GM23338 (cell line): Measurements from ENCODE around the gene C19orf25. TPM values are rescaled to one million over a fixed set of nuclear protein-coding genes. Genes with fewer than 3 reads are reported as not detected.

Experiments used
- ATAC-seq: fragments of 200-7000 bp; cut with Tn5 transposase; 3 replicates; pipeline ENCODE4 v1.9.1; 2020
- DNase-seq: peaks from one replicate; pipeline ENCODE4 v3.0.0-alpha.2; 2015; ENCODE audit warnings: low spot score
- H2AFZ ChIP-seq: fragments of 200-600 bp; sonication (generic); 2 replicates; pipeline ENCODE4 v1.8.0; 2016; ENCODE audit warnings: antibody characterized with exemption, mild to moderate bottlenecking, moderate library complexity
- H3F3A ChIP-seq: fragments of 200-600 bp; sonication (generic); replicated peaks from 2 replicates; pipeline ENCODE4 v1.8.0; 2017; ENCODE audit warnings: antibody characterized with exemption, mixed run types, low read depth
- H3K27ac ChIP-seq: fragments of 200-600 bp; sonication (generic); 2 replicates; pipeline ENCODE4 v1.6.1; 2016; ENCODE audit warnings: low read depth
- H3K27me3 ChIP-seq: fragments of 200-600 bp; sonication (generic); 2 replicates; pipeline ENCODE4 v1.8.0; 2016; ENCODE audit warnings: mild to moderate bottlenecking, mixed run types, moderate library complexity; ENCODE audit not compliant: insufficient read depth
- H3K36me3 ChIP-seq: fragments of 200-600 bp; sonication (generic); 2 replicates; pipeline ENCODE4 v1.8.0; 2016; ENCODE audit warnings: mild to moderate bottlenecking; ENCODE audit not compliant: insufficient read depth
- H3K4me1 ChIP-seq: fragments of 200-600 bp; sonication (generic); 2 replicates; pipeline ENCODE4 v1.8.0; 2016; ENCODE audit warnings: mild to moderate bottlenecking, moderate library complexity; ENCODE audit not compliant: insufficient read depth
- H3K4me2 ChIP-seq: fragments of 200-600 bp; sonication (generic); 2 replicates; pipeline ENCODE4 v1.7.1; 2017; ENCODE audit warnings: mixed run types
- H3K4me3 ChIP-seq: fragments of 200-600 bp; sonication (generic); 2 replicates; pipeline ENCODE4 v1.6.1; 2016; ENCODE audit warnings: mixed run types
- H3K79me2 ChIP-seq: fragments of 200-600 bp; sonication (generic); replicated peaks from 2 replicates; pipeline ENCODE4 v1.8.0; 2017; ENCODE audit warnings: mild to moderate bottlenecking; ENCODE audit not compliant: insufficient read depth
- H3K9me2 ChIP-seq: fragments of 200-600 bp; sonication (generic); 2 replicates; pipeline ENCODE4 v1.8.0; 2017; ENCODE audit not compliant: insufficient read depth
- H4K20me1 ChIP-seq: fragments of 200-600 bp; sonication (generic); replicated peaks from 2 replicates; pipeline ENCODE4 v1.8.0; 2017; ENCODE audit warnings: mild to moderate bottlenecking; ENCODE audit not compliant: insufficient read depth
- H3K27ac Mint-ChIP-seq: 2 replicates; pipeline ENCODE4 v1.8.0; 2020; ENCODE audit warnings: inconsistent platforms, mild to moderate bottlenecking, moderate library complexity, mixed read lengths
- H3K27me3 Mint-ChIP-seq: 3 replicates; pipeline ENCODE4 v1.8.0; 2022; ENCODE audit warnings: low read depth, mild to moderate bottlenecking, moderate library complexity, mixed read lengths, inconsistent platforms; ENCODE audit not compliant: insufficient read depth, poor library complexity
- H3K36me3 Mint-ChIP-seq: 3 replicates; pipeline ENCODE4 v1.8.0; 2021; ENCODE audit warnings: low read depth, mild to moderate bottlenecking, inconsistent platforms, moderate library complexity, mixed read lengths
- H3K4me1 Mint-ChIP-seq: 3 replicates; pipeline ENCODE4 v1.8.0; 2020; ENCODE audit warnings: mild to moderate bottlenecking, inconsistent platforms, mixed read lengths
- H3K4me3 Mint-ChIP-seq: 3 replicates; pipeline ENCODE4 v1.8.0; 2021; ENCODE audit warnings: moderate library complexity, mild to moderate bottlenecking, inconsistent platforms, mixed read lengths
- H3K9me3 Mint-ChIP-seq: 3 replicates; pipeline ENCODE4 v1.8.0; 2020; ENCODE audit warnings: moderate library complexity, mild to moderate bottlenecking, inconsistent platforms, mixed read lengths
- CTCF ChIP-seq, 2 experiments: fragments of 200-600 bp in 1 of 2; sonication (generic) in 1 of 2; conservative IDR thresholded peaks; 2 replicates each; pipeline versions ENCODE4 v1.5.1 to v1.6.1; 2016 to 2017; ENCODE audit warnings: antibody characterized with exemption in 2 of 2, low read depth in 2 of 2, mild to moderate bottlenecking in 2 of 2, moderate library complexity in 1 of 2
- ETS1 ChIP-seq: IDR thresholded peaks from 2 replicates; pipeline ENCODE4 v1.6.1; 2016; ENCODE audit warnings: antibody characterized with exemption
- EZH2 ChIP-seq: fragments of 200-600 bp; sonication (generic); IDR thresholded peaks from one replicate; pipeline ENCODE4 v1.8.0; 2017; ENCODE audit warnings: antibody characterized with exemption, mild to moderate bottlenecking, low read depth; ENCODE audit not compliant: unreplicated experiment
- EZH2phosphoT487 ChIP-seq: fragments of 200-600 bp; sonication (generic); IDR thresholded peaks from one replicate; pipeline ENCODE4 v1.8.1; 2018; ENCODE audit warnings: antibody characterized with exemption; ENCODE audit not compliant: unreplicated experiment
- JUNB ChIP-seq: IDR thresholded peaks from one replicate; pipeline ENCODE4 v1.6.1; 2016; ENCODE audit warnings: antibody characterized with exemption; ENCODE audit not compliant: unreplicated experiment
- ZNF114 ChIP-seq: fragments of 250-450 bp; sonication (Bioruptor Pico); IDR thresholded peaks from 2 replicates; pipeline ENCODE4 v1.5.0; 2020; ENCODE audit warnings: mild to moderate bottlenecking, moderate library complexity
- ZNF331 ChIP-seq: fragments of 250-450 bp; sonication (Bioruptor Pico); IDR thresholded peaks from 2 replicates; pipeline ENCODE4 v1.5.0; 2020; ENCODE audit warnings: low read depth, mild to moderate bottlenecking, moderate library complexity
- ZNF462 ChIP-seq: fragments of 250-450 bp; sonication (Bioruptor Pico); IDR thresholded peaks from 2 replicates; pipeline ENCODE4 v1.5.0; 2020; ENCODE audit warnings: mild to moderate bottlenecking, moderate library complexity
- polyA plus RNA-seq: library from polyadenylated mRNA; unstranded; fragments of >200 nt; fragmentation: Nextera tagmentation; extraction: Ambion mirVana; gene quantifications from 2 replicates; pipeline ENCODE4 v1.2.1, GENCODE V29; 2016
- total RNA-seq: library from RNA; depleted of rRNA; stranded (reverse); fragments of >200 nt; shearing (Covaris generic); gene quantifications from 2 replicates; pipeline ENCODE4 v1.2.3, GENCODE V29; 2014

C19orf25 gene
- total and polyA plus RNA-seq, 2 experiments from 2014 or later = 43.5 to 61.1 TPM

- Histone ChIP-seq H4K20me1 (no peaks in the 10 kb centered on the region), H2AFZ (peak overlapping the region; percentile 90), H3K4me1 (0 out of 2 replicates have a peak, but pooled peaks cover 5% of the 10 kb centered on the region), H3F3A (0 out of 2 replicates have a peak, but pooled peaks cover 8% of the 10 kb centered on the region), H3K27ac (no peak overlapping the region), H3K36me3 (no peaks in the 10 kb centered on the region), H3K4me3 (peak overlapping the region; percentile 43), H3K27me3 (peaks cover 13% of the 10 kb centered on the region), H3K4me2 (peak overlapping the region; percentile 71), H3K79me2 (no peaks in the 10 kb centered on the region), H3K9me2 (no peaks in the 10 kb centered on the region)
- ATAC-seq (no peak), DNase-seq (no peak)
- Mint-ChIP-seq H3K27ac (no peak overlapping the region), H3K9me3 (peaks cover 22% of the 10 kb centered on the region), H3K4me3 (peak overlapping the region; percentile 23; the same call in 1 of the 3 replicates), H3K4me1 (peaks cover 2% of the 10 kb centered on the region; the same call in 2 of the 3 replicates), H3K36me3 (no peaks in the 10 kb centered on the region; the same call in 2 of the 3 replicates), H3K27me3 (peaks cover 29% of the 10 kb centered on the region)
- TF ChIP-seq ZNF331 = no peak
- no peak for TF ChIP-seq ETS1
- no peak for TF ChIP-seq ZNF462
Observed at GRCh38 chr19:1502433-1503088, 23.5 kb upstream of the C19orf25 start.

GRCh38 chr19:1501200-1501595 is 22.2 kb upstream of the C19orf25 start:
- Histone ChIP-seq H4K20me1 (no peaks in the 10 kb centered on the region), H3K4me2 (no peak overlapping the region), H3K36me3 (no peaks in the 10 kb centered on the region), H3K9me2 (no peaks in the 10 kb centered on the region), H3K27ac (no peak overlapping the region), H3K4me1 (0 out of 2 replicates have a peak, but pooled peaks cover 5% of the 10 kb centered on the region), H3K4me3 (no peak overlapping the region), H3K27me3 (peaks cover 13% of the 10 kb centered on the region), H2AFZ (no peak overlapping the region), H3K79me2 (no peaks in the 10 kb centered on the region), H3F3A (0 out of 2 replicates have a peak, but pooled peaks cover 8% of the 10 kb centered on the region)
- H3K4me1 Mint-ChIP-seq = peaks cover 2% of the 10 kb centered on the region; the same call in 2 of the 3 replicates
- TF ChIP-seq ZNF114 (CRISPR knock-in tag) (no peak), CTCF (conservative IDR thresholded peaks at IDR 0.05; ENCODE audit: low read depth in 2 of 2) (no peak), EZH2phosphoT487 (no peak), EZH2 (no peak), JUNB (no peak)
- no peak for ATAC-seq
- H3K27ac Mint-ChIP-seq = no peak overlapping the region
- H3K36me3 Mint-ChIP-seq = no peaks in the 10 kb centered on the region; the same call in 2 of the 3 replicates
- no peak overlapping the region for H3K4me3 Mint-ChIP-seq
- peaks cover 21% of the 10 kb centered on the region for H3K9me3 Mint-ChIP-seq
- H3K27me3 Mint-ChIP-seq = peaks cover 26% of the 10 kb centered on the region
- no peak for DNase-seq
